ENCODE measurements around the gene DENND1B. TPM values are rescaled to one million over a fixed set of nuclear protein-coding genes. Genes with fewer than 3 reads are reported as not detected.

Gene DENND1B
- total and polyA plus RNA-seq, 12 donors = 1.5 to 36.3 (median 23.1) TPM

DNA sequence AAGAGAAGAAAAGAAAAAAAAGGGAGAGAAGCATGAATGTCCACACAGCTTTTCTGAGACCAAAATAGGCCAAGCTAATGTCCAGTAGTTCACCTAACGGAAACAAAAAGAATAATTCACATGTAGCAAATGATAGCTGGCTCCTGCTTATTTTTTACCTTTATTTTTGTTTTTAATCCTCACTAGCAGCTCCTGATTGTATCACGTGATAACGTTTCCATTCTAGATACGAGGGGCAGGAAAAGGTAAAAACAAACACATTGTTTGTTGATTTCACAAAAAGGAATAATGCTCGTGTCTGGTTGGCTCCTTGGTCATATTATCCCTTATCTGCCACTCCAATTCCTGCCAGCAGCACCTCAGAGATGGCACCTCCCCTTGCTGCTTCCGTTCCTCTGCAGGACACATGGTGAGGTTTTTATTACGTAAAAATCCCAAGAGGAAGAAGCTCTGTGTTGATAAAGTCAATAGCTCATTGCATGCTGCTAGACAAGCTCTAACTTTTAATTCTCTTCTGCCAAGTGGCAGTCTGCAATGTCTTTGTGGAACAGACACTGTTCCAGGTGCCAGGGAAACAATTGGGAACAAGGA, 305.6 kb downstream of the DENND1B start:
- peaks cover 0 to 4% (median 0%) of the 10 kb centered on the region in 7 donors for H3K27me3 ChIP-seq
- TF ChIP-seq, protein P1, sequence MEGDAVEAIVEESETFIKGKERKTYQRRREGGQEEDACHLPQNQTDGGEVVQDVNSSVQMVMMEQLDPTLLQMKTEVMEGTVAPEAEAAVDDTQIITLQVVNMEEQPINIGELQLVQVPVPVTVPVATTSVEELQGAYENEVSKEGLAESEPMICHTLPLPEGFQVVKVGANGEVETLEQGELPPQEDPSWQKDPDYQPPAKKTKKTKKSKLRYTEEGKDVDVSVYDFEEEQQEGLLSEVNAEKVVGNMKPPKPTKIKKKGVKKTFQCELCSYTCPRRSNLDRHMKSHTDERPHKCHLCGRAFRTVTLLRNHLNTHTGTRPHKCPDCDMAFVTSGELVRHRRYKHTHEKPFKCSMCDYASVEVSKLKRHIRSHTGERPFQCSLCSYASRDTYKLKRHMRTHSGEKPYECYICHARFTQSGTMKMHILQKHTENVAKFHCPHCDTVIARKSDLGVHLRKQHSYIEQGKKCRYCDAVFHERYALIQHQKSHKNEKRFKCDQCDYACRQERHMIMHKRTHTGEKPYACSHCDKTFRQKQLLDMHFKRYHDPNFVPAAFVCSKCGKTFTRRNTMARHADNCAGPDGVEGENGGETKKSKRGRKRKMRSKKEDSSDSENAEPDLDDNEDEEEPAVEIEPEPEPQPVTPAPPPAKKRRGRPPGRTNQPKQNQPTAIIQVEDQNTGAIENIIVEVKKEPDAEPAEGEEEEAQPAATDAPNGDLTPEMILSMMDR (IDR thresholded peaks at IDR 0.05) = no peak
- H3K36me3 ChIP-seq = no peaks in the 10 kb centered on the region
- intact Hi-C loops (cut with DNase I) = no loop called here
- no peak overlapping the region for H3K4me3 ChIP-seq
- no peaks in the 10 kb centered on the region for H3K9me3 ChIP-seq
- no peak overlapping the region for H3K27ac ChIP-seq
- no peak for ATAC-seq
- H3K4me1 ChIP-seq = peaks cover 0 to 10% (median 4%) of the 10 kb centered on the region in 9 donors
- WGBS, 2 donors = 44 to 52% methylated on average over 7 of the region's 7 CpGs
- DNase-seq = no peak

DNA sequence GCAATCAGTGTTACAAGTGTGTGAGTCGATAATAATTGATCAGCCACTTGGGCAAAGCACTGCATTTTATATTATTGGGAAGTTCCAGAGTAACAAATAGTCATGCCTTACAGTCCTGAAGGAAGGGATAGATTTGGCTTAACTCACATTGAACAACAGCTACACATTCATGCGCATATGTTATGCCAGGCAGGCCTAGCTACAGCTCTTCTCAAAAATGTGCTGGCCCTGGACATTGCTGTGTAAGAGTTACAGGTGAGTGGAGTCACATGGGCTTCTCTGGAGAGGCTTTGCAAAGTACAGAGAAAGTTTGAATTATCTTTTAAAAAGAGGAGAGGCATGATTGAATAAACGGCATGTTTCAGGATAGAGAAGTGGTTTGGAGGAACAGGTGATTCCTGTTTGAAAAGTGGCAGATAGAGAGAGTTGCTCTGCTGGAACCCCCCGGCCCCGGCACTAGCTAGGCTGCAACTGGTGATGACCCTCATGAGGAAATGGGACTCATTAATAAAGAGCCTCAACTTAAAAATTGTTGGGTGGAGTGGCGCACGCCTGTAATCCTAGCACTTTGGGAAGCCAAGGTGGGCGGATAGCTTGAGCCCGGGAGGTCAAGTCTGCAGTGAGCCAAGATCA, 306.6 kb downstream of the DENND1B start:
- Histone ChIP-seq H3K4me1 (peaks cover 0 to 10% (median 4%) of the 10 kb centered on the region in 9 donors), H3K27me3 (no peaks in the 10 kb centered on the region), H3K9me3 (no peaks in the 10 kb centered on the region), H3K27ac (no peak overlapping the region), H3K36me3 (no peaks in the 10 kb centered on the region), H3K4me3 (no peak overlapping the region)
- TF ChIP-seq, protein P1 (IDR thresholded peaks at IDR 0.05) = no peak
- intact Hi-C loops (cut with DNase I) = no loop called here
- DNase-seq (no peak), ATAC-seq (no peak)
- 85 to 93% methylated on average over 9 of the region's 9 CpGs for WGBS, 2 donors

DNA sequence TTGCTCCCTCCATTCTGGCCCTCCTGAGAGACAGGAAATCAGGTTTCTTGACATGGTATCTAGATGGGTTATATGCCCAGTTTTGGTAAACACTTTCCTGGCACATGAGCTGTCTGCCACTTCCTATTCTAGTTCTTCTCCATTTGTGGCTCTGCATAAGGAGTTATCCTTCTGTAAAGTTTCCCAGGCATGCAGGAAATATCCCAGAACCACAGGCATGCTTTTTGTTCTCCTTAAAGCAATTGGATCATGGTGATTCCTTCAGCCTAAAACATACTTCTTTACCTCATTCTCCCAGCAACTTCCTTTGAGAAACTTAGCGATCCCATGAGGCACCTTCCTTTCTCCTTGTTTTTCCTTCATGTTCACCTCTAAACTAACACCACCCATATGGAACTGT, 307.4 kb downstream of the DENND1B start:
- Histone ChIP-seq H3K36me3 (no peaks in the 10 kb centered on the region), H3K4me3 (no peak overlapping the region), H3K4me1 (peaks cover 0 to 10% (median 4%) of the 10 kb centered on the region in 9 donors), H3K27ac (no peak overlapping the region), H3K9me3 (no peaks in the 10 kb centered on the region), H3K27me3 (no peaks in the 10 kb centered on the region)
- 92 to 96% methylated on average over 1 of the region's 1 CpG for WGBS, 2 donors
- ATAC-seq (no peak), DNase-seq (no peak)
- TF ChIP-seq, protein P1 (IDR thresholded peaks at IDR 0.05) = no peak
- intact Hi-C loops (cut with DNase I) = no loop called here

DNA sequence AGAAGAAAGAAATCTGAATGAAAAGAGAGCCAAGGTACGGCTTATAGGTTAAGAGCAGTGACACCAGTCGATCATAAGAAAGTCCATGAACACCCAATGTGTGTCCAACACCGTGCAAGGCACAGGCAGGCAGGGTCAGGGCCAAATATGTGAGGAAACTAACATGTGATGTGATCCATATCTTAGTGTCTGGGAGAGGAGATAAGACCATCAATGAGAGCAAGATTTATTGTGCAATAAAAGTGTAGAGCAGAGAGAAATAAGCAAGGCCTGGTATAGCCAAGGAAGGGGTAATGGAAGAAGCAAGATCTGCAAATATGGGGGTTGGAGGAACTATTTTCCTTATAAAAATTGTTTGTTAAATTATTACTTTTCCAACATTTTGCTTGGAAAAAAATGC, 308.5 kb downstream of the DENND1B start:
- TF ChIP-seq, protein P1 (IDR thresholded peaks at IDR 0.05) = no peak
- Histone ChIP-seq H3K27me3 (no peaks in the 10 kb centered on the region), H3K4me3 (no peak overlapping the region), H3K4me1 (peaks cover 0 to 10% (median 4%) of the 10 kb centered on the region in 9 donors), H3K27ac (no peak overlapping the region), H3K9me3 (no peaks in the 10 kb centered on the region), H3K36me3 (no peaks in the 10 kb centered on the region)
- 85 to 86% methylated on average over 3 of the region's 3 CpGs for WGBS, 2 donors
- intact Hi-C loops (cut with DNase I) = no loop called here
- ATAC-seq (no peak), DNase-seq (no peak)

All from heart right ventricle (tissue), 16 donors.